ENCODE results near the gene GARIN3.
A peak's percentile ranks its signal among the peaks of the same experiment; 100 is the strongest.

GARIN3 gene

GRCh38 chr5:157143127-157143971 is 22.7 kb downstream of the GARIN3 start:
- DNase-seq, result peak in 1 of 2 donors; percentile 40

GRCh38 chr5:157142317-157143126 is 23.5 kb downstream of the GARIN3 start, which contains the start of gene MED7:
Gene MED7 (minus strand): TSS chr5:157142865. CDS start chr5:157139431, 3,434 bp downstream.
- peak; percentile 79 to 87 for DNase-seq

- no peak for DNase-seq
Measured at GRCh38 chr5:157137691-157138090, 28.4 kb downstream of the GARIN3 start.

GRCh38 chr5:157132281-157132612 is 33.8 kb downstream of the GARIN3 start:
- DNase-seq, result no peak

GRCh38 chr5:157130925-157131324 is 35.1 kb downstream of the GARIN3 start:
- no peak for DNase-seq

GRCh38 chr5:157121709-157122108 is 44.4 kb downstream of the GARIN3 start:
- no peak for DNase-seq

- DNase-seq, result no peak
Measured at GRCh38 chr5:157120102-157120501, 46.0 kb downstream of the GARIN3 start.

GRCh38 chr5:157116483-157116954 is 49.5 kb downstream of the GARIN3 start:
- no peak for DNase-seq

GRCh38 chr5:157115502-157115901 is 50.6 kb downstream of the GARIN3 start:
- DNase-seq, result no peak

- no peak for DNase-seq
Measured at GRCh38 chr5:157115012-157115411, 51.1 kb downstream of the GARIN3 start.

GRCh38 chr5:157113002-157113401 is 53.1 kb downstream of the GARIN3 start:
- no peak for DNase-seq

All from stimulated activated CD4-positive, alpha-beta T cell treated with anti-CD3 and anti-CD28 coated beads, Interleukin-2, amount 100 ng/mL, for 48 hours (primary cell).